NB4 (cell line): Measurements from ENCODE around the gene SMTN.

Experiments
- DNase-seq: peaks from one replicate; pipeline ENCODE4 v3.0.0; 2010; ENCODE audit warnings: low read depth
- H3K4me3 ChIP-seq: one replicate; pipeline ENCODE4 v1.5.1; 2011; ENCODE audit warnings: mild to moderate bottlenecking, low read depth, low read length, moderate library complexity
- CTCF ChIP-seq: IDR thresholded peaks from one replicate; pipeline ENCODE4 v1.5.1; 2012; ENCODE audit warnings: low read depth, low read length
- MAX ChIP-seq: IDR thresholded peaks from 2 replicates; pipeline ENCODE4 v1.6.1; 2011; ENCODE audit warnings: low read depth, low read length
- MYC ChIP-seq: IDR thresholded peaks from 2 replicates; pipeline ENCODE4 v1.6.1; 2011; ENCODE audit warnings: low read depth, low read length
- POLR2A ChIP-seq: IDR thresholded peaks from 2 replicates; pipeline ENCODE4 v1.6.1; 2011; ENCODE audit warnings: mild to moderate bottlenecking; ENCODE audit not compliant: insufficient read length; ENCODE audit errors: extremely low read depth

SMTN gene

GRCh38 chr22:31084811-31085492 lies 3.8 kb downstream of the SMTN start:
- TF ChIP-seq MAX (peak; percentile 40; the same call in 1 of the 2 replicates), CTCF (peak; percentile 68), POLR2A (peak; percentile 47), MYC (peak; percentile 74; the same call in 1 of the 2 replicates)
- peak overlapping the region; percentile 80 for H3K4me3 ChIP-seq
- DNase-seq, result peak; percentile 92

GRCh38 chr22:31085493-31085824 lies 4.3 kb downstream of the SMTN start:
- DNase-seq, result peak; percentile 68
- peak overlapping the region; percentile 60 for H3K4me3 ChIP-seq
- no peak for TF ChIP-seq POLR2A
- TF ChIP-seq MYC, result no peak

- H3K4me3 ChIP-seq, result peak overlapping the region; percentile 60
- DNase-seq, result no peak
- TF ChIP-seq CTCF (no peak), MAX (no peak), POLR2A (no peak), MYC (no peak)
Observed at GRCh38 chr22:31085928-31086327, 4.8 kb downstream of the SMTN start.

- DNase-seq, result no peak
- TF ChIP-seq MAX, result no peak
- TF ChIP-seq POLR2A, result no peak
- no peak for TF ChIP-seq MYC
- no peak for TF ChIP-seq CTCF
- no peak overlapping the region for H3K4me3 ChIP-seq
Observed at GRCh38 chr22:31086703-31087330, 5.7 kb downstream of the SMTN start.

GRCh38 chr22:31087744-31088215 lies 6.7 kb downstream of the SMTN start:
- TF ChIP-seq POLR2A (no peak), MYC (no peak), MAX (no peak), CTCF (no peak)
- no peak for DNase-seq
- H3K4me3 ChIP-seq, result no peak overlapping the region

GRCh38 chr22:31088233-31088986 lies 7.3 kb downstream of the SMTN start:
- TF ChIP-seq MAX (no peak), CTCF (no peak), MYC (no peak)
- H3K4me3 ChIP-seq, result no peak overlapping the region
- no peak for DNase-seq
